MG63 (cell line): ENCODE measurements around the gene MLN. TPM values are rescaled to one million over a fixed set of nuclear protein-coding genes. Genes with fewer than 3 reads are reported as not detected.
A peak's percentile ranks its signal among the peaks of the same experiment; 100 is the strongest.

Source experiments
- DNase-seq: peaks from one replicate; pipeline ENCODE4 v3.0.0-alpha.2; 2020
- H3K27me3 ChIP-seq: fragments of 250-450 bp; sonication (Bioruptor Pico); 2 replicates; pipeline ENCODE4 v1.5.1; 2020; ENCODE audit warnings: mild to moderate bottlenecking, moderate library complexity
- H3K36me3 ChIP-seq: fragments of 250-450 bp; sonication (Bioruptor Pico); 2 replicates; pipeline ENCODE4 v1.5.1; 2020; ENCODE audit warnings: mild to moderate bottlenecking, moderate library complexity
- H3K4me3 ChIP-seq: fragments of 250-450 bp; sonication (Bioruptor Pico); 2 replicates; pipeline ENCODE4 v1.5.1; 2020; ENCODE audit warnings: mild to moderate bottlenecking, moderate library complexity
- H3K9me3 ChIP-seq: fragments of 250-450 bp; sonication (Bioruptor Pico); 2 replicates; pipeline ENCODE4 v1.5.1; 2020; ENCODE audit warnings: mild to moderate bottlenecking, moderate library complexity
- total RNA-seq: library from RNA; depleted of rRNA; stranded (reverse); fragments of >200 nt; shearing (Covaris generic); gene quantifications from 2 replicates; pipeline ENCODE4 v1.2.3, GENCODE V29; 2014; ENCODE audit warnings: low replicate concordance

Gene MLN
- total RNA-seq, 1 experiment from 2014 or later, result not detected

GRCh38 chr6:33802186-33802958 lies 1.4 kb downstream of the MLN start:
- no peaks in the 10 kb centered on the region for H3K27me3 ChIP-seq
- no peaks in the 10 kb centered on the region for H3K36me3 ChIP-seq

GRCh38 chr6:33801611-33802010 lies 2.2 kb downstream of the MLN start:
- H3K27me3 ChIP-seq, result no peaks in the 10 kb centered on the region
- H3K36me3 ChIP-seq, result no peaks in the 10 kb centered on the region
- no peak for DNase-seq
- no peak overlapping the region for H3K4me3 ChIP-seq
- H3K9me3 ChIP-seq, result no peaks in the 10 kb centered on the region

More at GRCh38 chr6:33802186-33802958, 1.4 kb downstream of the MLN start:
- DNase-seq, result no peak
- no peak overlapping the region for H3K4me3 ChIP-seq
- no peaks in the 10 kb centered on the region for H3K9me3 ChIP-seq

DNA sequence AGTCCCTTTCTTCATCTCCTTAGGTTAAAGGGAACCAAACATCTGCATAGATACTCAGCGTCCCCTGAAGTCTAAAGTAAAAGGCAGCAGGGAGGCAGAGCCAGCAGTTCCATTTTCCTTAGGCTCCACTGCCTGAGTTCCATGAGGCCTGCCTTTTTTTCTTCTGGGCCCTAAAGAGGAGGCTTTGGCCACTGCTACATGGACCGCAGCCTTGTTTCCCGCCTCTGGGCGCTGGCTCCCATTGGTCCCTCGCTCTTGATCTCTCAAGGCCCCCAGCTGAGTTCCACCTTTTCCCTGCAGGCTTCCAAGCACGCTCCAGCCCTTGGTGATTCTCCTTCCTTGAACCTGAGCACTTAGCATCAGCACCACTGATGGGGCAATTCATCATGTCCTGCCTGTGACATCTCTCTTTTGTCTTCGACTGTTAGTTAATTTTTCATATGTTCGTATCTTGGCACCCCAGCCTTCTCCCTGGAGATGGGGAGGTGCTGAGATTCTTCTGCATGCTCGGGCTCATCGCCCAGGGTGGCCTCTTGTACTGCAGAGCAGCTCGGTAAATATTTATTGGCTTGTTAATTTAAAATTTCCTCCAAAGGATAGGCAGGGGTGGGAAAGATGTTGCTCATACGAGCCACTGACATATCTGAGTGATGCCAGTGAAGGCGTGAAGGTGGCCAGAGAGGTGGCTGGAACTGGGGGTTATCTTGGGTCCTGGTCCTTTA lies 3.4 kb downstream of the MLN start:
- Histone ChIP-seq H3K9me3 (no peaks in the 10 kb centered on the region), H3K27me3 (no peaks in the 10 kb centered on the region), H3K4me3 (no peak overlapping the region), H3K36me3 (no peaks in the 10 kb centered on the region)
- no peak for DNase-seq

GRCh38 chr6:33799454-33800113 lies 4.2 kb downstream of the MLN start:
- Histone ChIP-seq H3K4me3 (no peak overlapping the region), H3K36me3 (no peaks in the 10 kb centered on the region), H3K27me3 (no peaks in the 10 kb centered on the region), H3K9me3 (no peaks in the 10 kb centered on the region)
- no peak for DNase-seq

DNA sequence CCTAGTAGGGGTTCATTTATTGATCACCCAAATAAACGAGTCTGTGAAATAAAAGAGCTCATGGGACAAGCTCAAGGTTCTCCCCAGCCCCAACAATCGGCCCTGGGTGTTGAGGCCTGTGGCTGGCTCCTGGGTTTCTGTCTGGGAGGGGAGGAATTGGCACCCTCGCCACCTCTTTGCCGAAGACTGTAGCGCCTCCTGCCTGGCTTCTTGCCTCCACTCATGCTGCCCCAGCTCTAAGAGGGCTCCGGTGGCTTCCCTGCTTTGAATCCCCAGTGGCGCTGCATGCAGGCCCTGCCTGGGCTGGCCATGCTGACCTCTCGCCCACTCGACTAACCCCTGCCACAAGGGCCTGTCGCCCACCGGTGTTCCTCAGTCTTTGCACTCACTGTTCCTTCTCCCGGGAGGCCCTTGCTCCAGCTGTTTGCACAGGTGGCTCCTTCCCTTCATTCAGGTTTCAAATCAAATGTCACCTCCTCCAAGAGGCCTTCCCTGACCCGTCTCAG lies 5.4 kb downstream of the MLN start:
- no peaks in the 10 kb centered on the region for H3K9me3 ChIP-seq
- H3K36me3 ChIP-seq, result no peaks in the 10 kb centered on the region
- H3K4me3 ChIP-seq, result no peak overlapping the region
- no peaks in the 10 kb centered on the region for H3K27me3 ChIP-seq
- no peak for DNase-seq

DNA sequence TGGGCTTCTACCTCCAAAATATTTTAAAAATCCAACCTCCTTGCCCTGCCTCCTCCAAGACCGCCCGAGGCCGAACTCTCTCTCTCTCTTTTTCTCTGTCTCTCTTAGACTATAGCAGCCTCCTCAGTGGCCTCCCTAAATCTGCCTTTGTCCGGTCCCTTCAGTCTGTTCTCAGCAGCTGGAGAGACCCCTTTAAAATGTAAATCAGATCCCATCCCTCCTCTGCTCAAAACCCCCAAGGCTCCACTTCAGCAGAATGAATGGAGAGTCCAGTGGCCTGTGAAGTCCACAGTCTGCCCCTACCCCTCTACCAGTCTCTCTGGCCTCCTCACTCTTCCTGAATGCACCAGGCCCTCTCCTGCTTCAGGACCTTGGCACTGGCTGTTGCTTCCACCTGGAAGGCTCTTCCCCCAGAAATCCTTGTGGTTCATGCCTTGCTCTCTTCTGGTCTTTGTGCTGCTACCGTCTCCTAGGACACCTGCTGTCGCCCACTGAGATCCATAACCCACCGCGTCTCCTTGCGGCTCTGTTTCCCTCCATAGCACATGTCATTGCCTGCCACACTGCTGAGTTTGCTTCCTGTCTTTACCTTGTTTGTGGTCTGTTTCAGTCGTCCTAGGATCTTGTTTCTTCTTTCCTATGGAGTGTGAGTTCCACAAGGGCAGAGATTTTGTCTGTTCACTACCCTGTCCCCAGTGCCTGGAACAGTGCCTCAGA lies 6.0 kb downstream of the MLN start:
- Histone ChIP-seq H3K9me3 (no peaks in the 10 kb centered on the region), H3K4me3 (no peak overlapping the region), H3K27me3 (no peaks in the 10 kb centered on the region), H3K36me3 (no peaks in the 10 kb centered on the region)
- no peak for DNase-seq

- no peak overlapping the region for H3K4me3 ChIP-seq
- no peaks in the 10 kb centered on the region for H3K36me3 ChIP-seq
- H3K9me3 ChIP-seq, result no peaks in the 10 kb centered on the region
- H3K27me3 ChIP-seq, result no peaks in the 10 kb centered on the region
- DNase-seq, result no peak
Measured at GRCh38 chr6:33794910-33795623, 8.7 kb downstream of the MLN start.

DNA sequence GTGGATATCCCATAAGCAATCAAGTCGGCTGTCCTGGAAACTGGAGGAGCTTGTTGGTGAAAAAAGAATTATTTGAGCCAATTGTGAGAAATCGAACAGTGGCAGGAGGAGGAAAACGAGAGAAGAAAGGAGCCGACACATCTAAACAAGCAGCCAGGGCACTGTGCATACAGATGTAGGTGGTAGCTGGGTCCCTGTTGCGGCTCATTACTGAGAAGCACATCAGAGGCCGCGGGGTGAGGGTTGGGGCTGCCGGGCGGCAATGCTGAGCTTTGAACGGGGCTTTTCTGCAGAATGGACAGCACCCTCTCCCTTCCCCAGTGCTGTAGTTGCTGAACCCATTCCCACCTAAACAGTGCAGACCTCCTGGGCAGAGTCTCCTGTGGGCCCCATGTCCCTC lies 10.8 kb downstream of the MLN start:
- no peaks in the 10 kb centered on the region for H3K36me3 ChIP-seq
- H3K9me3 ChIP-seq, result no peaks in the 10 kb centered on the region
- no peaks in the 10 kb centered on the region for H3K27me3 ChIP-seq
- DNase-seq, result no peak
- H3K4me3 ChIP-seq, result no peak overlapping the region

DNA sequence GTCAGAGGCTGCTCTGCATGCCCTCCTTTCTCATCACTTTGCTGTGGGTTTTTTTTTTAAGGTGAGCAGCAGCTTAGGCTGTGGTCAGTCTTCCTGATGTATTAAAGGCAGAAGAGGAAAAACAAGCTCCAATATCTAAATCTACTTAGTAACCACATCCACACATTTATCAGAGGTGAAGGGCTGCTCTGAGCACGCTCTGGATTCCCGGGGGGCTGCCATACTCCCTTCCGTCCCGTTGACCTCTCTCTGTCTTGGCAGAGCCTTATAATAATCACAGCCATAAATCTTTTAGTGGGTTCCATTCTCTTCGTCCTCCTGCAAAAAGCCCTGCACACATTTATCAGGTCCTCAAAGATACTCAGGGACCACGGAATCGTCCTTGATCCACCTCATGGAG lies 12.2 kb downstream of the MLN start:
- Histone ChIP-seq H3K36me3 (peaks cover under 1% of the 10 kb centered on the region; the same call in 1 of the 2 replicates), H3K27me3 (no peaks in the 10 kb centered on the region), H3K4me3 (no peak overlapping the region), H3K9me3 (no peaks in the 10 kb centered on the region)
- no peak for DNase-seq

GRCh38 chr6:33790910-33791309 lies 12.9 kb downstream of the MLN start:
- no peak overlapping the region for H3K4me3 ChIP-seq
- H3K36me3 ChIP-seq, result peaks cover 2% of the 10 kb centered on the region; the same call in 1 of the 2 replicates
- no peaks in the 10 kb centered on the region for H3K9me3 ChIP-seq
- no peak for DNase-seq
- no peaks in the 10 kb centered on the region for H3K27me3 ChIP-seq

- Histone ChIP-seq H3K4me3 (no peak overlapping the region), H3K36me3 (peaks cover 2% of the 10 kb centered on the region; the same call in 1 of the 2 replicates), H3K9me3 (no peaks in the 10 kb centered on the region), H3K27me3 (no peaks in the 10 kb centered on the region)
- no peak for DNase-seq
Measured at GRCh38 chr6:33790379-33790778, 13.4 kb downstream of the MLN start.

DNA sequence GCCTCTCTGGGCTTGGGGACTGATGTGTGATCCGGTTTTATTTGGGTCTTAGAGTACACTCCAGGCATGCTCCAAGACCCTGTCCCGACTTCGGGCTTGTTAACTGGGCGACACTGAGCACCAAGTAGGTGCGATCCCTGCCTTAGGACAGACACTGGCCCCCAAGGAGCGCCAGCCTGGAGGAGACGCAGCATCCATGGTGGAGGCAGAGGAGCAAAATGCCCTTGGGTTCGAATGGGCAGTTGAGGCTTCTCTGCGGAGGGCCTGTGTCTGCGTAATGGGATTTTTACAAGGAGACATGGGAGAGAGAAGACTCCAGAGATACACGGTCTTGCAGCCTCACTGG lies 14.3 kb downstream of the MLN start:
- Histone ChIP-seq H3K9me3 (no peaks in the 10 kb centered on the region), H3K36me3 (peaks cover 2% of the 10 kb centered on the region; the same call in 1 of the 2 replicates), H3K4me3 (peak overlapping the region; percentile 56), H3K27me3 (no peaks in the 10 kb centered on the region)
- DNase-seq, result no peak

DNA sequence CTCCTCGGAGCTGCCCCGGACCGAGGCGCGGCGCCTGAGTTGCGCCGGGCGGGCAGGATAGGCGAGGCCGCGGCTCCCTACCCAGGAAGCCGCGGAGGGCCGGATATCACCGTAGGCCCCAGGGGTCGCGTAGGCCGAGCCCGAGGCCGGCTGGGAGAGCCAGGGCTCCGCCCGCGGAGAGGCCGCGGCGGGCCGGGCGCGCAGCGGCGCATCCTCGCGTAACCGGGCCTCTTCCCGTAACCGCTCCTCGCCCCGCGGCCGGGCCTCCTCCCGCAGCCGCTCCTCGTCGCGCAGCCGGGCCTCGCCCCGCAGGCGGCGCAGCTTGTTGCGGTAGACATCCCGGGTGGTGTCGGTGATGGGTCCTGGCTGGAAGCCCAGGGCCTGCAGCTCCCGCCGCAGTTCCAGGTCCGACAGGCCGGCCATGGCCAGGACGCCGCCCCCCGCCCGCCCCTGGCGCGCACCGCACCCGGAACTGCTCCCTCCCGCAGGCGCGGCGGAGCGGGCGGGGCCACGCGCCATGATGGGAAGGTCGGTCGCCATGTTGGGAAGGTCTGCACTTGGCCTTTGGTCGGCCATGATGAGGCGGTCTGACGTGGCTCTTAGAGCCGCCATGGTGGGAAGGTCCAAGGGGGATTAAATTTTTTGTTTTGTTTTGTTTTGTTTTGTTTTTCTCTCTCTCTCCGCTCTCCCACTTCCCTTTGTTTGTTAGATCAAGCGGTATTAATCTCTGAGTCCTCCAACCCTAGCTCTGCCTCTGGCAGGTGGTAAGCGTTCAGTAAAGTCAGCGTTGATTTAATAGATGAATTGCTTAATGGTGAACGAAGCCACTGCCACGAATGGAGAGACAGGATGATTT lies 14.9 kb downstream of the MLN start, which contains the start of gene LEMD2:
Gene LEMD2 (minus strand): TSS at position 437 of the 856 bp plus-strand sequence. CDS start 14 bp downstream, at position 423.
- Histone ChIP-seq H3K27me3 (no peaks in the 10 kb centered on the region), H3K4me3 (peak within 1 kb of the TSS; percentile 56), H3K36me3 (peaks cover 4% of the 10 kb centered on the region), H3K9me3 (no peaks in the 10 kb centered on the region)
- DNase-seq, result peak; percentile 88

- Histone ChIP-seq H3K4me3 (peak overlapping the region; percentile 56), H3K36me3 (peaks cover 11% of the 10 kb centered on the region), H3K27me3 (no peaks in the 10 kb centered on the region), H3K9me3 (no peaks in the 10 kb centered on the region)
- DNase-seq, result peak; percentile 75
Measured at GRCh38 chr6:33787954-33788693, 15.7 kb downstream of the MLN start.
